ENCODE measurements around the gene SBNO1.
A peak's percentile ranks its signal among the peaks of the same experiment; 100 is the strongest.

The SBNO1 gene

DNA sequence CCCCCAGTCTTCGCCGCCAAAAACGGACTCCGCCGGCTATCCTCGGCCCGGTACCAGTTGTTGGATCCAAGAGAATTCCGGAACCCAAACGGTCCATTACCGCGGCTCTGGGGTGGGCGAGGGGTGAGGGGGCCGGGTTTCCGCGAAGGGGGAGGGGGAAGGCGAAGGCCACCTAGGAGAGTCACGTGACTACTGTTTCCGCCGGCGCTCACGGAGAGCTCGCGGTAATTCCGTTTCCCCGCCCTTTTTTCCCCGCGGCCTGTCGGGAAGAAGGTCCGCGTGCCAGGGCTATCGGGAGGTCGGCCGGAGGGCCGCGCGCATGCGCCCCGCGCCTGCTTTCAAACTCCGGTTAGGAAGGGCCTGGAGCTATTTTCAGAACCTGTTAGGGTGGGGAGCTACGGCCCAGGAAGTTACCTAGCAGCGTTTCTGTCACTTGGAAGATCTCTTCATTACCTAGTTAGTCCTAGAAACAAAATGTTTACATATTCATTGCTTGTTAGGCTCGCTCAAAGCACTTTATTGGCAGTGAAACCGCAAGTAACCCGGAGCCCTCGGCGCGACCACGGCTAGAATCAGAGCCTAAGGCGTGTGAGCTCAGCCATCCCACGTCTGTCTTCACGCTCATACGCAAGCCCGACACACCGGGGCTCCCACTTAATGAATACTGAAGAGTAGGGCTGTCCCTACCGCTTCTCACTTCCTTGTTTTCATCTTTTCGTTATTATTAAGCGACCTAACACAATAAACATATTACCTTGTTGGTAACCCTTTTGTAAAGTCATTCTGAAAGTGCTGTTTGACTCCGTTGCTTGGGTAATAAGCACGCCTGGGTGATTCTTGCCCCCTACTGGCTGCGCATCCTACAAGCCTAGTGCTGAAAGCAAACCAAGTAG lies 624 bp upstream of the SBNO1 start:
- TF ChIP-seq, protein P1, sequence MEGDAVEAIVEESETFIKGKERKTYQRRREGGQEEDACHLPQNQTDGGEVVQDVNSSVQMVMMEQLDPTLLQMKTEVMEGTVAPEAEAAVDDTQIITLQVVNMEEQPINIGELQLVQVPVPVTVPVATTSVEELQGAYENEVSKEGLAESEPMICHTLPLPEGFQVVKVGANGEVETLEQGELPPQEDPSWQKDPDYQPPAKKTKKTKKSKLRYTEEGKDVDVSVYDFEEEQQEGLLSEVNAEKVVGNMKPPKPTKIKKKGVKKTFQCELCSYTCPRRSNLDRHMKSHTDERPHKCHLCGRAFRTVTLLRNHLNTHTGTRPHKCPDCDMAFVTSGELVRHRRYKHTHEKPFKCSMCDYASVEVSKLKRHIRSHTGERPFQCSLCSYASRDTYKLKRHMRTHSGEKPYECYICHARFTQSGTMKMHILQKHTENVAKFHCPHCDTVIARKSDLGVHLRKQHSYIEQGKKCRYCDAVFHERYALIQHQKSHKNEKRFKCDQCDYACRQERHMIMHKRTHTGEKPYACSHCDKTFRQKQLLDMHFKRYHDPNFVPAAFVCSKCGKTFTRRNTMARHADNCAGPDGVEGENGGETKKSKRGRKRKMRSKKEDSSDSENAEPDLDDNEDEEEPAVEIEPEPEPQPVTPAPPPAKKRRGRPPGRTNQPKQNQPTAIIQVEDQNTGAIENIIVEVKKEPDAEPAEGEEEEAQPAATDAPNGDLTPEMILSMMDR (IDR thresholded peaks at IDR 0.05; ENCODE audit: insufficient read depth, low read length, missing control alignments) = peak; percentile 87
- peak; percentile 84 for DNase-seq (ENCODE audit: low read depth, low spot score)
- ChIA-PET CTCF (interaction anchor here (0.5 to 1.7 kb wide), 21 partner anchors 9 to 238 kb away, joined by 3 to 19 read pairs (median 4); partner anchors contain the start of genes KMT5A and RILPL2), POLR2A (interaction anchor here (0.5 to 2.5 kb wide), 7 partner anchors 19 to 238 kb away, joined by 3 to 19 read pairs (median 3); partner anchors contain the start of gene KMT5A)
- peak overlapping the region; percentile 87 for H3K4me3 ChIP-seq (ENCODE audit: low read depth, low read length)

- DNase-seq (ENCODE audit: low read depth, low spot score) = no peak
- H3K4me3 ChIP-seq (ENCODE audit: low read depth, low read length) = peak overlapping the region; percentile 87
- ChIA-PET CTCF (interaction anchor here (0.8 to 1.5 kb wide), 2 partner anchors 12 to 23 kb away, joined by 3 to 4 read pairs; no protein-coding TSS in a partner anchor), POLR2A (interaction anchor here (2.5 kb wide), 1 partner anchor 20 kb away, joined by 19 read pairs; the partner anchor contains the start of gene KMT5A)
- TF ChIP-seq, protein P1 (IDR thresholded peaks at IDR 0.05; ENCODE audit: insufficient read depth, low read length, missing control alignments) = no peak
Measured at GRCh38 chr12:123363740-123364531, 711 bp downstream of the SBNO1 start.

GRCh38 chr12:123363390-123363739 lies 1.3 kb downstream of the SBNO1 start:
- DNase-seq (ENCODE audit: low read depth, low spot score) = no peak
- TF ChIP-seq, protein P1 (IDR thresholded peaks at IDR 0.05; ENCODE audit: insufficient read depth, low read length, missing control alignments) = no peak
- H3K4me3 ChIP-seq (ENCODE audit: low read depth, low read length) = peak overlapping the region; percentile 87
- ChIA-PET CTCF (interaction anchor here (0.8 to 1.5 kb wide), 2 partner anchors 11 to 23 kb away, joined by 3 to 4 read pairs; no protein-coding TSS in a partner anchor), POLR2A (no interaction called here)

DNA sequence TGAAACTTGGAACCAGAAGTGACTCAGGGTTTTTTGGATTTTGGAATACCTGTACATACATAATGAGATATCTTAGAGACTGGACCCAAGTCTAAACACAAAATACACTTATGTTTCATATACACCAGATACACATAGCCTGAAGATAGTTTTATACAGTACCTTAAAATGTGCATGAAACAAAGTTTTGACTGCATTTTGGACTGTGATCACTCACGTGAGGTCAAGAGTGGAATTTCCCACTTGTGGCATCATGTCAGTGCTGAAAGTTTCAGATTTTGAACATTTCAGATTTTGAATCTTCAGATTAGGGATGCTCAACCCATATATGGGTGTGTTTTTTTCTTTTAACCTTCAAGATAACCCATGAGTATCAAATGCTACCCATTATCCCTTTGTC lies 6.6 kb downstream of the SBNO1 start:
- H3K4me3 ChIP-seq (ENCODE audit: low read depth, low read length) = no peak overlapping the region
- ChIA-PET CTCF (no interaction called here), POLR2A (no interaction called here)
- TF ChIP-seq, protein P1 (IDR thresholded peaks at IDR 0.05; ENCODE audit: insufficient read depth, low read length, missing control alignments) = no peak
- no peak for DNase-seq (ENCODE audit: low read depth, low spot score)

DNA sequence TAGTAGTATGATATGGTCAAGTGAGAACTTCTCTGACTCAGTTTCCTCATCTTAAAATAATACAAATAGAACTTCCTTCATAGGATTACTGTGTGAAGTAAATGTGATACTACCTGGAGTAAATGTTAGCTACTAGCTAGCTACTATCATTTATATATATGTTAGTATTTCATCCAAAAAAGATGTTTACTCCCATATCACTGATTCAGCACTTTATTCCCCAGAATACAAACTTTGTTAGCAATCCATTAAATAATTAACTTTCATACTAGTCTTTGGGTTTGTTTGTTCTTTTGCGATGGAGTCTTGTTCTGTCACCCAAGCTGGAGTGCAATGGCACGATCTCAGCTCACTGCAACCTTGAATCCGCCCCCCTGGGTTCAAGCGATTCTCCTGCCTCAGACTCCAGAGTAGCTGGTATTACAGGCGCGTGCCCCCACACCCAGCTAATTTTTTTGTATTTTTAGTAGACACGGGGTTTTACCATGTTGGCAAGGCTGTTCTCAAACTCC lies 8.4 kb downstream of the SBNO1 start:
- no peak overlapping the region for H3K4me3 ChIP-seq (ENCODE audit: low read depth, low read length)
- ChIA-PET CTCF (interaction anchor here (1.0 kb wide), 1 partner anchor 226 kb away, joined by 3 read pairs; no protein-coding TSS in a partner anchor), POLR2A (no interaction called here)
- TF ChIP-seq, protein P1 (IDR thresholded peaks at IDR 0.05; ENCODE audit: insufficient read depth, low read length, missing control alignments) = no peak
- DNase-seq (ENCODE audit: low read depth, low spot score) = no peak
